ENCODE measurements around the gene HS3ST4.

HS3ST4 gene

DNA sequence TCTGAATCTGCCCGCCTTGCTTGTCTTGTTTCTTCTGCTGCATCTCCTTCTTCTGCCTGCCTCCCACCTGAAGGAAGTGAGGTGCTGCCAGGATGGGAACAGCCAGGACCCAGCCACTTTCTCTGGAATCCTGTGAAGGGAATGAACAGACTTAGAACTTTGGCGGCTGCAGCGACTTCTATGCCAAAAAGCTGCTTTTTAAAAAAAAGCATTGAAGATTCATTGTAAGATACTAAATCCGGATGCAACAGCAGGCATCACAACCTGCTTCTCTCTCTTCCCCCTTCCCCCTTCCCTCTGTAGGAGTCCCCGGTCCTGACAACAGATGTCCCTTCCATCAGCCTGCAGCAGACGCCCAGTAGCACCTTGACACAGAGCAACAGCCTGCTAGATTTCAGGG, 176.3 kb downstream of the HS3ST4 start:
- Histone ChIP-seq H3K27me3 (no peaks in the 10 kb centered on the region), H3K27ac (no peak overlapping the region), H3K36me3 (no peaks in the 10 kb centered on the region), H3K9me3 (no peaks in the 10 kb centered on the region), H3K4me1 (no peaks in the 10 kb centered on the region), H3K4me3 (no peak overlapping the region)
- no peak for DNase-seq
- intact Hi-C loops (cut with DNase I; ENCODE audit: low total_unique reads), result no loop called here
- no peak for TF ChIP-seq CTCF (IDR thresholded peaks at IDR 0.05)

GRCh38 chr16:25868706-25869370, 177.1 kb downstream of the HS3ST4 start:
- Histone ChIP-seq H3K9me3 (no peaks in the 10 kb centered on the region), H3K27ac (no peak overlapping the region), H3K4me3 (no peak overlapping the region), H3K27me3 (no peaks in the 10 kb centered on the region), H3K4me1 (no peaks in the 10 kb centered on the region), H3K36me3 (no peaks in the 10 kb centered on the region)
- TF ChIP-seq CTCF (IDR thresholded peaks at IDR 0.05), result no peak
- intact Hi-C loops (cut with DNase I; ENCODE audit: low total_unique reads), result no loop called here
- DNase-seq, result no peak

DNA sequence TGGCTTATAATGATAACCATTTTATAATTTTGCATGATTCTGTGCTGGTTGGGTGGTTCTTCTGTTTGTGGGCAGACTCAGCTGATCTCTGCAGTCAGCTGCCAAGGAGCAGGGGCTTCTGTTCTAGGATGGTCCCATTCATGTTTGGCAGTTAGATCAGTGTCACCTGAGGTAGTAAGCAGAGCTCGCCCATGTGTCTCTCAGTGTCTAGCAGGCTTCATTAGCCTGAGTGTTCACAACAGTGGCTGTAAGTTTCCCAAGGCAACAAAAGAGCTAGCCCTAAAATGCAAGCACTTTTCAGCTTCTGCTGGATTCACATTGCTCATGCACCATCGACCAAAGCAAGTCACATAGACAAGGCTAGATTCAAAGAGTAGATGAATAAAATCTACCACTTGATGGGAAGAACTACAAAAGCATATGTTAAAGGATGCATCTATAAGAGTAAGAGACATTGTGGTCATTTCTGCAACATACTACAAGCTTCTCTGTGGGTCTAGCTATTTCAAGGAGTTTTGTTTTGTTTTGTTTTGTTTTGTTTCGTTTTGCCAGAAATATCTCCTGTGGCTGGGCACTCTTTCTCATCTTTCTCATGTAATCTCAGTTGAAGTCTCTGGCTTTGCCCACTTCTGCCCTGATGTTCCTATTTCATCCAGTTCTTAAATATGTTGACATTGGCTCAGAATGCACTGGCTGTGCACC, 180.8 kb downstream of the HS3ST4 start:
- H3K4me1 ChIP-seq, result peaks cover 0 to 5% (median 0%) of the 10 kb centered on the region in 4 donors
- TF ChIP-seq CTCF (IDR thresholded peaks at IDR 0.05), result no peak
- H3K9me3 ChIP-seq, result no peaks in the 10 kb centered on the region
- no peak overlapping the region for H3K27ac ChIP-seq
- no peak for DNase-seq
- H3K36me3 ChIP-seq, result no peaks in the 10 kb centered on the region
- H3K4me3 ChIP-seq, result no peak overlapping the region
- intact Hi-C loops (cut with DNase I; ENCODE audit: low total_unique reads), result no loop called here
- no peaks in the 10 kb centered on the region for H3K27me3 ChIP-seq

DNA sequence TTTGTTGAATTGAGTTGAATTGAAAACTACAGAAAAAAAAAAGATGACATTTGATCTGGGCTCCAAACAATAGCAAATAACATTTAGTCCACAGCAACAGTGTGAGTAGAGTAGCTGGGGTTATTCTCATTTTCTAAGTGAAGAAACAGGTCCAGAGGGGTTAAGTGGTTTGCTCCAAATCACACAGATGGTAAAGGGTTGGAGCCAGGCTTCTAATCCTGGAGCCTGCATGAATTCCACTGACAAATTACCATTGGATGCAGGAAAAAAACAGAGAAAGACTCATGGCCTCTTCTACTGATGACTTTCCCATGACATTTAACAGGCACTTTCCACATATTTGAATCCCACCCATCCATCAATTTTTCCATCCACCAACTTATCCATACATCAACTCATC, 182.4 kb downstream of the HS3ST4 start:
- Histone ChIP-seq H3K36me3 (no peaks in the 10 kb centered on the region), H3K4me3 (no peak overlapping the region), H3K9me3 (no peaks in the 10 kb centered on the region), H3K27me3 (no peaks in the 10 kb centered on the region), H3K4me1 (peaks cover 0 to 5% (median 0%) of the 10 kb centered on the region in 4 donors), H3K27ac (no peak overlapping the region)
- no peak for TF ChIP-seq CTCF (IDR thresholded peaks at IDR 0.05)
- no peak for DNase-seq
- intact Hi-C loops (cut with DNase I; ENCODE audit: low total_unique reads), result no loop called here

DNA sequence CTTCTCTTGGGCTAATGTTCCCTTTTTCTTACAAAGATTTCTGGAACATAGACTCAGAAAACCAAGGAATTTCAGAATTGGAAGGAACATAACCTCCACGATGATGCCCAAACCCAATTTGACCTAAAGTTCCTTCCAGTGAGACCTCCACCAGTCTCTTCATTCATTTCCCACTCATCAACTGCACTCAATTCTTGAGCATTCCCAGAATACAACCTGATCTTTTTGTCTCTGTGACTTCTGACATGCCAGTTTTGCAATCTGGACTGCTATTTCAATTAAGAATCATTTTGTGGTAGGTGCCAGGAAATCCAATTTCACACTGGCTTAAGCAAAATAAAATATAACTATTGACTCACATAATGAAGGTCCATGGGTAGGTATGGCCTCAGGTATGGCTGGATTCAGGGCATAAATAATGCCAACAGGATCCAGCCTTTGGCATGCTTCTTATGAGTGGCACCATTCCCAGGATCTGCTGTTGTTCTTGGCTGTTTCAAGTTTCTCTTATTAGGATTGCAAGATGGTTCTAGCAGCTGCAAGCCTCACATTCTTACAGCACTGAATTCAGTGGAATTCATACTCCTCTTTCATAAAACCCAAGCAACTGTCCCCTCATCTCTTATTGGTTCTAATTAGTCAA, 184.3 kb downstream of the HS3ST4 start:
- Histone ChIP-seq H3K9me3 (no peaks in the 10 kb centered on the region), H3K4me3 (no peak overlapping the region), H3K4me1 (peaks cover 0 to 5% (median 0%) of the 10 kb centered on the region in 4 donors), H3K27me3 (no peaks in the 10 kb centered on the region), H3K27ac (no peak overlapping the region), H3K36me3 (no peaks in the 10 kb centered on the region)
- no peak for DNase-seq
- TF ChIP-seq CTCF (IDR thresholded peaks at IDR 0.05), result no peak
- intact Hi-C loops (cut with DNase I; ENCODE audit: low total_unique reads), result no loop called here

All from tibial artery (tissue), 4 donors.